Measurements from ENCODE around the gene ABO.
"Not testable (repeated sequence)": the region's sequence is repeated elsewhere in the genome, so short reads cannot be mapped to it uniquely, and the experiment has no call there.

The ABO gene

GRCh38 chr9:133261753-133262120 lies 13.3 kb downstream of the ABO start:
- DNase-seq = no peak

GRCh38 chr9:133261103-133261752 lies 13.8 kb downstream of the ABO start:
- DNase-seq = no peak

- no peak for DNase-seq
Measured at GRCh38 chr9:133260334-133261102, 14.5 kb downstream of the ABO start.

- no peak for DNase-seq
Measured at GRCh38 chr9:133258061-133259015, 16.7 kb downstream of the ABO start.

GRCh38 chr9:133257465-133257956 lies 17.5 kb downstream of the ABO start:
- no peak for DNase-seq

DNA sequence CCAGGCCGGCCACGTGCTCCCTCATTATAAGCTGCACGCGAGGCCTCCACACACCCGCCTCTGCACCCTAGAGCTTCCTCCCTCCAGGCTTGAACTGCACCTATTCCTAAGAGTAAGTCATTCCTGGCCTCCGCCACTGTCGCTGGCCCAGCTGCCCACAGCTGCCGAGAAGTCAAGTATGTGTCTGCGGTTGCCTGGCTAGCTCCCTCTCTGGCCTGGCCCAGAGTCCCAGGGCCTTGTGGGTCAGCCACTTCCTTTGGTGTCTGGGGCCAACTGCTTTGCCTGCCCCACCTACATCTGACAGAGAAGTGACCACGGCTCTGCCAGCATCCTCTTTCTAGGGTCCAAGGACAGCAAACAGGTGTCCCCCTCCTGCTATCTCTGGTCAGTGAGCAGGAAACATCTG lies 18.3 kb downstream of the ABO start:
- no peak for DNase-seq

DNA sequence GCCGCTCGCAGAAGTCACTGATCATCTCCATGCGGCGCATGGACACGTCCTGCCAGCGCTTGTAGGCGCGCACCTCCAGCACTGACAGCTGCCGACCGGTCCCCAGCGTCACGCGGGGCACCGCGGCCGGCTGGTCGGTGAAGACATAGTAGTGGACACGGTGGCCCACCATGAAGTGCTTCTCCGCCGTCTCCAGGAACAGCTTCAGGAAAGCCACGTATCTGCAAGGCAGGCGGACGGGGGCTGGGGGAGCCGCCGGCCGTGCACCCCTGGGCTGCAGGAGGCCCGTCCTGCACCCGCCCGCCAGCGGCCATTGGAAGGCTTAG lies 18.9 kb downstream of the ABO start:
- no peak for DNase-seq

GRCh38 chr9:133255371-133256135 lies 19.4 kb downstream of the ABO start:
- DNase-seq = no peak

DNA sequence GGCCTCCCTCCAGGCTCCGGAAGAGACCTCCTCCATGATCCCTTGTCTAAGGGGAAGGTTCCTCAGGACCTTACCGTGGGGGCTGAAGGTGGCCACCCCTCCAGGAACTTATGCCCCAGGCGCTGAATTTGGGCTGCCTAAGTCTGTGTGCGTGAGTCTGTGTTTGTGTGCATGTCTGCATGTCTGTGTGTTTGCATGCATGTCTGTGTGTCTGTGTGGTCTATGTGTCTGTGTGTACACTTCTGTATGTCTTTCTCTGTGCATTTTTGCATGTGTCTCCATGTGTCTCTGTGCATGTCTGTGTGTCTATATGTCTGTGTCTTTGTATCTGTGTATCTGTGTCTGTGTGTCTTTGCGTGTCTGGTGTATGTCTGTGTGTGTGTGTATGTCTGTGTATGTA lies 20.5 kb downstream of the ABO start:
- DNase-seq = no peak

- no peak for DNase-seq
Measured at GRCh38 chr9:133253268-133253667, 21.7 kb downstream of the ABO start.

- DNase-seq = no peak
Measured at GRCh38 chr9:133252301-133253020, 22.5 kb downstream of the ABO start.

- no peak for DNase-seq
Measured at GRCh38 chr9:133251773-133252172, 23.2 kb downstream of the ABO start.

- DNase-seq = not testable (repeated sequence)
Measured at GRCh38 chr9:133251221-133251620, 23.8 kb downstream of the ABO start.

- no peak for DNase-seq
Measured at GRCh38 chr9:133250741-133251170, 24.2 kb downstream of the ABO start.

DNA sequence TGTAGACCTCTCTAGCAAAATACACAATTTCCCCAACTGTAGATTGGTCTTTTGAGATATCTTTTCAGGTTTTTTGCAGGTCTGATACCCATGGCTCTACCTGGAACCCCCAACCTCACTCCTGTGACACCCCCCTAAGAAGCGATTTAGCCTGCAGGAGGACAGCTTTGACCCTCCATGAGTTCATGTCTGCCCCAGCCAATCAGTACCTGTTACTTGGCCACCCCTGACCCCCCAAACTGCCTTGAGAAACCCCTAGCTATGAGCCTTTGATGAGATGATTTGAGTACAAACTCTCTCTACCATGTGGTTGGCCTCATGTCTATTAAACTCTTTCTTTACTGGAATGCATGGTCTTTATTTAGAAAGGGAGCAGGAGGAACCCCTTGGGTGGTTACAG lies 25.7 kb downstream of the ABO start:
- no peak for DNase-seq

GRCh38 chr9:133248726-133249295 lies 26.2 kb downstream of the ABO start:
- DNase-seq = no peak

- no peak for DNase-seq
Measured at GRCh38 chr9:133247632-133248031, 27.4 kb downstream of the ABO start.

- no peak for DNase-seq
Measured at GRCh38 chr9:133246991-133247390, 28.0 kb downstream of the ABO start.

GRCh38 chr9:133246562-133246961 lies 28.4 kb downstream of the ABO start:
- DNase-seq = no peak

- DNase-seq = no peak
Measured at GRCh38 chr9:133242991-133243390, 32.0 kb downstream of the ABO start.

- DNase-seq = no peak
Measured at GRCh38 chr9:133242241-133242640, 32.8 kb downstream of the ABO start.

Data from central memory CD4-positive, alpha-beta T cell (primary cell).